Measurements from ENCODE around the gene PNPLA7. TPM values are rescaled to one million over a fixed set of nuclear protein-coding genes. Genes with fewer than 3 reads are reported as not detected.

PNPLA7 gene
- total and polyA plus RNA-seq, 7 donors = 1.8 to 12.2 (median 8.2) TPM

GRCh38 chr9:137581361-137582285 lies 31.4 kb upstream of the PNPLA7 start:
- TF ChIP-seq POLR2AphosphoS5 (IDR thresholded peaks at IDR 0.05) = no peak
- TF ChIP-seq EP300 (IDR thresholded peaks at IDR 0.05) = no peak
- no peak for TF ChIP-seq POLR2A (IDR thresholded peaks at IDR 0.05)
- no peak for TF ChIP-seq CTCF (IDR thresholded peaks at IDR 0.05)
- Histone ChIP-seq H3K4me3 (no peak overlapping the region), H3K27me3 (no peaks in the 10 kb centered on the region), H3K36me3 (peaks cover 1 to 48% (median 12%) of the 10 kb centered on the region in 4 donors), H3K4me1 (peaks cover 0 to 35% (median 24%) of the 10 kb centered on the region in 4 donors), H3K9me3 (no peaks in the 10 kb centered on the region), H3K27ac (no peak overlapping the region)
- DNase-seq = no peak
- 93 to 94% methylated on average over 22 of the region's 22 CpGs for WGBS, 2 donors
- intact Hi-C loops (cut with DNase I) = no loop called here

DNA sequence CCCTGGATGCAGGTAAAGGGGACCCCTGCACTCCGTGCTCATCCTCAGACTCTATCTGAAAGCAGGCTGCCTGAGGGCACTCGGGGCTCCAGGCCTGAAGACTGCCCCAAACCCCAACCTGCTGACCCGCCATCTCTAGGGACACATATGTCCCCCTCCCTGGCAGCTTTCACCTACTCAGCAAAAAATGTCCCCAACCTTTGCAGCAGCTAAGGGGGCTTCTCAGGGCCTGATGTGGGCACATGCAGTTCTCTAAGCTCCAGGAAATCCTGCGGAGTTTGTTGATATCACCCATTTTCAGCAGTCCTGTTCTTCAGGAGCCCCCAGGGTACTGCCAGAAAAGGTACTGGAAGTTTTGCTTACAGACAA lies 30.7 kb upstream of the PNPLA7 start:
- Histone ChIP-seq H3K27ac (no peak overlapping the region), H3K4me1 (peaks cover 0 to 42% (median 31%) of the 10 kb centered on the region in 4 donors), H3K9me3 (no peaks in the 10 kb centered on the region), H3K4me3 (no peak overlapping the region), H3K27me3 (no peaks in the 10 kb centered on the region), H3K36me3 (peaks cover 0 to 49% (median 9%) of the 10 kb centered on the region in 4 donors)
- WGBS, 2 donors = 93 to 95% methylated on average over 4 of the region's 4 CpGs
- TF ChIP-seq EP300 (IDR thresholded peaks at IDR 0.05) = no peak
- no peak for TF ChIP-seq POLR2AphosphoS5 (IDR thresholded peaks at IDR 0.05)
- TF ChIP-seq CTCF (IDR thresholded peaks at IDR 0.05) = no peak
- no peak for TF ChIP-seq POLR2A (IDR thresholded peaks at IDR 0.05)
- no peak for DNase-seq
- intact Hi-C loops (cut with DNase I) = no loop called here

- intact Hi-C loops (cut with DNase I) = no loop called here
- WGBS, 2 donors = 89% methylated on average over 23 of the region's 23 CpGs
- Histone ChIP-seq H3K4me1 (peaks cover 0 to 48% (median 33%) of the 10 kb centered on the region in 4 donors), H3K27ac (no peak overlapping the region), H3K27me3 (no peaks in the 10 kb centered on the region), H3K9me3 (no peaks in the 10 kb centered on the region), H3K4me3 (no peak overlapping the region), H3K36me3 (peaks cover 0 to 49% (median 8%) of the 10 kb centered on the region in 4 donors)
- DNase-seq = no peak
- no peak for TF ChIP-seq POLR2AphosphoS5 (IDR thresholded peaks at IDR 0.05)
- TF ChIP-seq POLR2A (IDR thresholded peaks at IDR 0.05) = no peak
These were observed 30.2 kb upstream of the PNPLA7 start for GRCh38 chr9:137580209-137580953.

- TF ChIP-seq POLR2A (IDR thresholded peaks at IDR 0.05) = no peak
- no peak for TF ChIP-seq EP300 (IDR thresholded peaks at IDR 0.05)
- TF ChIP-seq CTCF (IDR thresholded peaks at IDR 0.05) = no peak
- TF ChIP-seq POLR2AphosphoS5 (IDR thresholded peaks at IDR 0.05) = no peak
- Histone ChIP-seq H3K9me3 (no peaks in the 10 kb centered on the region), H3K27ac (peak overlapping the region; percentile 87 to 89 (median 88)), H3K4me3 (peak overlapping the region; percentile 78 to 98 (median 87)), H3K27me3 (no peaks in the 10 kb centered on the region), H3K36me3 (peaks cover 0 to 50% (median 10%) of the 10 kb centered on the region in 4 donors), H3K4me1 (peaks cover 0 to 50% (median 35%) of the 10 kb centered on the region in 4 donors)
- no peak for DNase-seq
- 49 to 52% methylated on average over 19 of the region's 19 CpGs for WGBS, 2 donors
- intact Hi-C loops (cut with DNase I) = loop anchor here (5.0 kb wide), 1 partner anchor 38 kb away; the partner anchor contains the start of gene EHMT1
These were observed 29.0 kb upstream of the PNPLA7 start for GRCh38 chr9:137579259-137579604.
